ENCODE results near the gene ZNF835.

GRCh38 chr19:56692206-56692895 is 20.8 kb upstream of the ZNF835 start:
- no peak for TF ChIP-seq CTCF (IDR thresholded peaks at IDR 0.05; ENCODE audit: poor library complexity, severe bottlenecking)
- no peak for TF ChIP-seq SMC3 (conservative IDR thresholded peaks at IDR 0.05; ENCODE audit: poor library complexity)
- no peak for TF ChIP-seq MXI1 (conservative IDR thresholded peaks at IDR 0.05; ENCODE audit: poor library complexity, severe bottlenecking)
- no peak for TF ChIP-seq EP300 (conservative IDR thresholded peaks at IDR 0.05; ENCODE audit: poor library complexity, severe bottlenecking)
- TF ChIP-seq RAD21 (conservative IDR thresholded peaks at IDR 0.05): no peak
- no peak for TF ChIP-seq POLR2AphosphoS5 (IDR thresholded peaks at IDR 0.05)

Measured in neural cell (in vitro differentiated cells).